HTERT RPE-1 (cell line): ENCODE results near the gene SLC66A2.

Source experiments
- in situ Hi-C: fragments of 300-500 bp; cut with MboI; formaldehyde crosslinking; loops from 4 replicates; pipeline ENCODE4 v1.14.3; 2020; ENCODE audit warnings: low sequenced_read_pairs

Gene SLC66A2

DNA sequence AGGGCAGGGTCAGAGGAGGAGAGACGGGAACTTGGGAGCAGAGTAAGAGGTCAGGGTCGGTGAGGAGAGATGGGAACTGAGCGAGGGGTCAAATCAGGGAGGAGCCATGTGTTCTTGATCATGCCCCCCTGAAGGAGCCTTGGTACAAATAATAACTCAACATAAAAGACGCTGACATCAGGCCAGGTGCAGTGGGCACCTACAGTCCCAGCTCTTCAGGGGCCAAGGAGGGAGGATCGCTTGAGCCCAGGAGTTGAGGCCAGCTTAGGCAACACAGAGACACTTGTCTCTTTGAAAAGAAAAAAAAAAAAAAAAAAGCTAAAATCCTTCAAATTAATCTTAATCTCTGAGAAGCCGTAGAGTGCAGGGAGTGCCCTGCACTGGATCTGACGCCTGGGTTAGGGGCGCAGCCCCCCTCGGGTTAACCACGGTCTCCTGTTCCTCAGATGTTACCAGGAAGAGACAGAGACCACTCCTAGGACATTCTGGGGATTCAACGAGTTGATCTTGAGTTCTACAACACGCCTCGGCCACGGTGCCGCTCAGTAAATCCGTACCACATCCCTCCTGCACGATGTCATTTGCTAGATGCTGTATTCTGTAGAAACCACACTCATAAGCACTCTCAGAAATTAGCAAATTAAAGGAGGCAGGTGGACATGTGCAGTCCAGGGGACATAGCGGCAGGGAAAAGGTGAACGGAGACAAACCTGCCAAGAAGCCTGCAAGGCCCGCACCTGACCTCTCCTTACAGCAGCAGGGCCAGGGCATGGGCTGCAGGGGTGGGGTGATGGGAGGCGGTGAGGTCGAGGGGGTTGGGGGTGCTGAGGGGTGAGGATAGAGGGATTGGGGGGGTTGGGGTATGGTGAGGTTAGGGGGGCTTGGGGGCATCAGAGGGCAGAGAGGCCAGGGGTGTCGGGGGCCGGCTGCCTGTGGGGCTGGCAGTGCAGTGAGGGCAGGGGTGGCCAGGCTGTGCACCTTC, 29.2 kb downstream of the SLC66A2 start:
- in situ Hi-C loops: no loop called here

GRCh38 chr18:79919089-79919488, 32.4 kb downstream of the SLC66A2 start:
- in situ Hi-C loops: no loop called here

DNA sequence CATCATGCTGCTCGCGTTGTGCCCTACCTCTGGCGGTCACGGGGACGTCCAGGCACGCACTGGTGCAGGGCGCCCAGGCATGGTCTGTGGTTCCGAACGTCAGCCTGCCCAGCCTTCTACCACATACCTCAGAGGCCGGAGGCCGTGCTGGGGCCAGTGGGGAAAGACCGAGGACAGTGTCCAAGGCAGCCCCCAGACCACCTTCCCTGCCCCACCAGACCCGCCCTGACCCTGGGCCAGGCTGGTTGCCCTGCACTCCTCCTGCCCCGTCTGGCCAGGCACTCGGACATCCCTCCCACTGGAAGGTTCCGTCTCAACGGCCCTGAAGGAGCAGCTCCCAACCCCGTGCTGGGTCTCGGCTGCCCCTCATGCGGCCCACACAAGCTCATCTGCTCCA, 32.8 kb downstream of the SLC66A2 start:
- in situ Hi-C loops: no loop called here

- in situ Hi-C loops: no loop called here
These were observed 33.4 kb downstream of the SLC66A2 start for GRCh38 chr18:79917853-79918614.

DNA sequence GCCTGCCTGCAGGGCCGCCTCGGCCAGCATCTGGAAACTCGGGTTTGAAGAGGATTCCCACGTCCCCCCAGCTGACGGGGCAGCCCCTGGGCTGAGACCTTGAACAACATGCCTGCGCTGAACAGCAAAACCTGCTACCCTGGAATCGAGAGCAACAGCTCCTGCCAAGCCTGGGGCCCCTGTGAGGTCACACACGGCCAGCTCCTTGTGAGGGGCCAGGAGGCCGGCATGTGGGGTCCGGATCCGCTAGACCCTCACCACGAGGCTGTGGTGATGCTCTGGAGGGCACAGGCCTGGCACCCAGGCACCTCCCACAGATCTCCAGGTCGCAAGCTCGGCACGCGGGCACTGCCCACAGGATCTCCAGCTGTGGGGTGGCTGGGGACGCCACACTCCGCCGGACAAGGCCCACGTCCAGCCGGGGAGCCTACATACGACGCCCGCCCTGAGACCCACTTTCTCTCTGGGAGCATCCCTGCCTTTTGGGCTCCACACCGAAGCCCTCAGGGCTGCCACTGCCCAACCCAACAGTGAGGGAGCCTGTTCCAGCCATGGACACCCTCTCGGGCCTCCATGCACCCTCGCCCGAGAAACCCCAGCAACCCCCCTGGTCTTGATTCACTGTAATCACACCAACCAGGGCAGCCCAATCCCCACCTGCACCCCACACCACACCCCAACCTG, 34.1 kb downstream of the SLC66A2 start:
- in situ Hi-C loops: no loop called here

DNA sequence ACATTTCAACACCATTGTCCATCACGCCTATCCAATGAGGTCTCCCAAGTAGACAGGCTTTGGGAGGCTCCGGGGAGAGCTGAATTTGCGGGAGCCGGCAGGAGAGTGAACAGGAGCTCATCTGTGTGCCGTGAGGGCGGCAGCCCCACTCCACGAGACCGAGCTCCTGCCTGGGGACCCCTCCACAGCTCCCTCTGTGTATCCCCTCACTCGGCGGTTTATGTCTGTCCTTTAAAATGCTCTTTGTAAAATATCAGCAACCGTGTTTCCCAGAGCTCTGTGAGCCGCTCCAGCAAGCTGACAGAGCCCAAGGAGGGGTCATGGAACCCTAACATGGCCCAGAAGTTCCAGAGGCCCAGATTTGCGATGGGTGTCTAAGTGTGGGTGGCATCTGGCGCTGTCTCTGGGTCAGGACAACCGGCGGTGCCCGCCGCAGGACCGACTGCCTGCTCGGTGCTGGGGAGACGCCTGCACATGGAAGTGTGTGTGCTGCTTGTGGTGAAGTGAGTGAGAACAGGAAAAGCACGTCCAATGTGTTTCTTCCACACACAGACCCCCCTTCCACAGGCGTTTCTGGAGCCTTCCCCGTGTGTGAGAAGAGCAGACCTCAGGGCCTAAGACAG, 34.8 kb downstream of the SLC66A2 start:
- in situ Hi-C loops: no loop called here

DNA sequence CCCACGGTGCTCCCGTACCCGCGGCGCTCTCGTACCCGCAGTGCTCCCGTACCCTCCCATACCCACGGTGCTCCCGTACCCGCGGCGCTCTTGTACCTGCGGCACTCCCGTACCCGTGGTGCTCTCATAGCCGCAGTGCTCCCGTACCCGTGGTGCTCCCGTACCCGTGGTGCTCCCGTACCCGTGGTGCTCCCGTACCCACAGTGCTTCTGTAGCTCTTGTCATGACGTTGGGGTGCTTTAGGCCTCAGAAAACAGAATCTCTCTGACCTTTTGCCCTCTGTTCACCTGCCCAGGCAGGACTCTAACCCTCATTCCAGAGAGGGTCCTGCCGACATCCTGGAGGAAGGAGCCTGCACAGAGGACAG, 35.3 kb downstream of the SLC66A2 start:
- in situ Hi-C loops: no loop called here

DNA sequence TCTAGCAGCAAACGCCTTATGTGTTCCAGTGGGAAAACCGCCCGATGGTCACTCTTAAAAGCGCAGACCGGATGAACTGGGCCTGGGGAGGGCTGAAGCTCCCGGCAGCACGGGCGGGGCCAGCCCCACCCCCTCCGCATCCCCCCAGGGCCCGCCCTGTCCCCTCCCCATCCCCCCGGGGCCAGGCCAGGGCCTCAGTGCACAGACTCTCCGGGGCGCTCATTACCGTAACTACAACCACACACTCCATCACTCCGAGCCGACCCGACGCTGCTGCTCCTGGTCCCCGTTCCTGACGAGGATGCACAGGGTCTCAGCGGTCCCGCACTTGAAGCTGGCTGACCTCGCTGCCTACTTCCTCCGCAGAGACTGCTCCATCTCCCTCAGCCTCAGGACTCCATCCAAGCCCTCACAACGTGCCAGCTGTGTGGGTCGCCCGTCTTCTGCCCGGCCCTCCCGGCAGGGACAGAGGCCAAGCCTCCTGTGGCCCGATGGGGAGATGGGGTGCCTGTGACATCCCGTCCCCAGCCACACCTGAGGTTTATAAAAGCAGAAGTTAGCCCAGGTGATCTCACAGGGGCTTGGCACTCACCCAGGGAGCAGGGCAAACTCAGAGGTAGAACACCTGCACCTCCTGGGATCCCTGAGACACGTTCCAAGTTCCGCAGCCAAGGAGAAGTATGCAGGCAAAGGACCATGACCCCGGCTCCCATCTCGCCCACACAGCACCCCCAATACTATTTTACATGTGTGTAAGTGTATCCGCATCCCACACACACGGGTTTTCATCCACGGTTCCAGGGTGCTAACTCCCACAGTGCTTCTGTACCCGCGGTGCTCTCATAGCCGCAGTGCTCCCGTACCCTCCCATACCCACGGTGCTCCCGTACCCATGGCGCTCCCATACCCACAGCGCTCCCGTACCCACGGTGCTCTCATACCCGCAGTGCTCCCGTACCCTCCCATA, 36.0 kb downstream of the SLC66A2 start:
- in situ Hi-C loops: no loop called here

DNA sequence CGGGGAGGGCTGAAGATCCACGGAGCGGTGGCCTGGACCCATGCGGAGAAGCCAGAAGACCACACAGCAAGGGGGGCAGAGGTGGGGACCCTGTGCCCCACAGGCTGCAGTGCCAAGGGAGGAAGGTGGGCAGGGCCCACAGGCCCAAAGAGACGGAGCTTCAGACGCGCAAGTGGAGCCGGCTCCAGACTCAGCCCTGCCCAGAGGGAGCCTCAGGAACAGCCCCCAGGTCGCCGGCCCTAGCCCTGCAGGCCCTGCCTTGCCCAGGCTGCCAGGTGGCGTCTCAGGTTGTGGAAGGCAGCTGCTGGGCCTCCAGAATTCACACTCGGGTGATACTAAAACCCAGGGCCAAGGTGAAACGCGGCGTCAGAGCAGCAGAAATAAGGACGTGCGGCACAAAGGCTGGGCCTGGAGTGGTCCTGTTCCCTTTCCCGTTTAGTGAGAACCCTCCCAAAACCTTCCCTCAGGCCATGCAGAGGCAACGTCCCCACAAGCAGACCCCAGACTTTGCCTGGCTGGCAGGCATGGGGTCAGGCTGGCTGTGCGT, 36.8 kb downstream of the SLC66A2 start:
- in situ Hi-C loops: no loop called here

GRCh38 chr18:79912994-79913831, 38.2 kb downstream of the SLC66A2 start:
- in situ Hi-C loops: no loop called here

- in situ Hi-C loops: no loop called here
These were observed 39.0 kb downstream of the SLC66A2 start for GRCh38 chr18:79912409-79912991.

GRCh38 chr18:79911344-79912270, 39.8 kb downstream of the SLC66A2 start:
- in situ Hi-C loops: no loop called here

DNA sequence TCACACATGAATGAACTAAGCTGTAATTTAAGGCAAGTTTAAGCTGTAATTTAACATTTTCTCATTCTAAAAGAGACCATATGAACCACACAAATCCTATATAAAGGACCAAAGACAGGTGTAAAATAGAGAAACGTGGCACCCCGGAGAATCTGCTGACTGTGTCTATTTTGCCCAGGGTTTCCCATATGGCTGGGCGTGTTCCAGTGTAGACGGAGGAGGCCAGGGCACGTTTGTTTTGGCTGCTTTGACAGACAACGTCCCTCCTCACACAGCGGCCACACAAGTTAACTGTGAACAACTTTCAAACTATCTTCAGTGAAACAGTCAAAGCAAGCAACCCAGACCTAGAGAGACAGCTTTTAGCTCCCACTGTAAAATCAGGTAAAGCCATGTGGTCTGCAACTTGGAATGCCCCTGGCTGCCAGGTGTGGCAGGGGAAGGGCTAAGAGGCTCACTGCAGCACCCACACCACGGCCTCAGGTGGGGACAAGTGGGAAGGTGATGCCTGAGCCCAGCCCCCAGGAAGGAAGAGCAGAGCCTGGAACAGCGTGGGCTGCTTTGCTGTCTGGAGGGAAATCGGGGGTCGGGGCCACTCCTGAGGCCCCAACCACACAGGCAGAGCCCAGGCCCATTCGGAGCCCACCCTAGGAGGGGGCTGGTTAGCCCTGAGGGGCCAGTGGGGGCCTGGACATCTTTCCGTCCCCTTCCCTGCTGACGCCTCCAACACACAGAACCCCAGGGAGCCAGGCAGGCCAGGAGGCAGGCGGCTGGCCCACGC, 40.7 kb downstream of the SLC66A2 start:
- in situ Hi-C loops: no loop called here

DNA sequence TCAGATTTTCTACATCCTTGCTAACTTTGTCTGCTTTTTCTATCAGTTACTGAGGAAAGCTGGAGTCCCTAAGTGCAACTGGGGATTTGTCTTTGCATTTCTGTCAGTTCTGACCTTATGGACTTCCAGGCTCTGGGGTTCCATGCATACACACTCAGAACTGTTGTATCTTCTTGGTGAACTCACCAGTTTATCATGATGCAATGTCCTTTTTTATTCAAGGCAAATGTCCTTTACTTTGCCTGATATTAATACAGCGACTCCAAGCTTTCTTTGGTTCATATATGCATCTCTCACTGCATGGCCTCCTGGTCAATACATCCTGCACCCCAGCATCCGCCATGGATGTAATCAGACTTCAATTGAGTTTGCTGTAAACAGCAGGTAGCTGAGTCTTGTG, 44.7 kb downstream of the SLC66A2 start:
- in situ Hi-C loops: no loop called here

DNA sequence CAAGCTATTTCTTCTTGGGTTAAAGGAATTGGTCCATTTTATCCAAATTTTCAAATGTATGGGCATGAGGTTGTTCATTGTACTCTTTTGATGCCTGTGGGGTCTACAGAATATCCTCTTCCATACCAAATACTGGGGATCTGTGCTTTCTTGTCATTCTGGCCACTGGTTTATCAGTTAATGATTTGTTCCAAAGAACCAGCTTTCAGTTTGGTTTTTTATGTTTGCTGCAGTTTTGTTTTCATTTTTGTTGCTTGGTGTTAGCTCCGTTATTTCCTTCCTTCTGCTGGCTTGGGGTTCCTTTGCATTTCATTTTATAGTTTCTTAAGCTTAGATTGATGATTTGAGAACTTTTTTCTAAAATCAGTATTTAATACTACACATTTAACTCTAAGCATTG, 45.5 kb downstream of the SLC66A2 start:
- in situ Hi-C loops: no loop called here

GRCh38 chr18:79905389-79905911, 46.0 kb downstream of the SLC66A2 start:
- in situ Hi-C loops: no loop called here
